GDM1 (cell line): ENCODE results near the gene IMPDH1.

Experiments used
- DNase-seq: peaks from one replicate; lab custom pipeline; 2025; lab: John Stamatoyannopoulos, UW

Gene IMPDH1

GRCh38 chr7:128405471-128406313, 4.1 kb downstream of the IMPDH1 start:
- DNase-seq: peak; percentile 24

GRCh38 chr7:128404886-128405470, 4.8 kb downstream of the IMPDH1 start:
- no peak for DNase-seq

GRCh38 chr7:128404143-128404681, 5.6 kb downstream of the IMPDH1 start:
- no peak for DNase-seq

- no peak for DNase-seq
Measured at GRCh38 chr7:128403676-128404075, 6.1 kb downstream of the IMPDH1 start.

- DNase-seq: no peak
Measured at GRCh38 chr7:128402356-128402755, 7.4 kb downstream of the IMPDH1 start.

- DNase-seq: no peak
Measured at GRCh38 chr7:128400566-128400965, 9.2 kb downstream of the IMPDH1 start.

- no peak for DNase-seq
Measured at GRCh38 chr7:128399991-128400390, 9.8 kb downstream of the IMPDH1 start.

GRCh38 chr7:128398841-128399135, 11.0 kb downstream of the IMPDH1 start:
- DNase-seq: no peak

GRCh38 chr7:128398016-128398840, 11.6 kb downstream of the IMPDH1 start:
- DNase-seq: no peak

- DNase-seq: no peak
Measured at GRCh38 chr7:128396357-128396756, 13.4 kb downstream of the IMPDH1 start.

- no peak for DNase-seq
Measured at GRCh38 chr7:128395748-128396147, 14.0 kb downstream of the IMPDH1 start.

GRCh38 chr7:128394904-128395496, 14.8 kb downstream of the IMPDH1 start:
- no peak for DNase-seq

GRCh38 chr7:128393526-128394330, 16.1 kb downstream of the IMPDH1 start:
- no peak for DNase-seq

- DNase-seq: no peak
Measured at GRCh38 chr7:128392446-128393327, 17.1 kb downstream of the IMPDH1 start.

GRCh38 chr7:128391805-128392204, 18.0 kb downstream of the IMPDH1 start:
- no peak for DNase-seq

- peak; percentile 21 for DNase-seq
Measured at GRCh38 chr7:128390871-128391565, 18.8 kb downstream of the IMPDH1 start.

- DNase-seq: no peak
Measured at GRCh38 chr7:128389618-128390329, 20.0 kb downstream of the IMPDH1 start.

- no peak for DNase-seq
Measured at GRCh38 chr7:128389085-128389617, 20.6 kb downstream of the IMPDH1 start.

- DNase-seq: no peak
Measured at GRCh38 chr7:128388145-128388485, 21.7 kb downstream of the IMPDH1 start.
